Measurements from ENCODE around the gene UGT2A1. TPM values are rescaled to one million over a fixed set of nuclear protein-coding genes. Genes with fewer than 3 reads are reported as not detected.

The UGT2A1 gene
- total and polyA plus RNA-seq, 2 of the 8 experiments (the other 6 are each of a cell fraction or from before 2014, with no cell fraction given), result 0.19 TPM; not detected in 1

DNA sequence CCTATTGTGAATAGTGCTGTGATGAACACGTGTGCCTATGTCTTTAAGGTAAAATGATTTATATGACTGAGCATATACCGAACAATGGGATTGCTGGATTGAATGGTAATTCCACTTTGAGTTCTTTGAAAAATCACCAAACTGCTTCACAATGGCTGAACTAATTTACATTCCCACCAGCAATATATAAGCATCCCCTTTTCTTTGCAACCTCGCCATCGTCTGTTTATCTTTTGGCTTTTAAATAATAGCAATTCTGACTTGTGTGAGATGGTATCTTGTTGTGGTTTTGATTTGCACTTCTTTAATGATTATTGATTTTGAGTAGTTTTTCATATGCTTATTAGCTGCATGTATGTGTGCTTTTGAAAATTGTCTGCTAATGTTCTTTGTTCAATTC is 31.8 kb upstream of the UGT2A1 start:
- DNase-seq (ENCODE audit: low read depth in 1 of 2, low spot score in 2 of 2) (no peak), FAIRE-seq (no peak)
- H4K20me1 ChIP-seq (replicated peaks in 1 of 2; ENCODE audit: control insufficient read depth in 1 of 2, insufficient read depth in 2 of 2, low read length in 2 of 2), result no peaks in the 10 kb centered on the region
- H2BK12ac ChIP-seq (ENCODE audit: low read depth, low read length), result no peak overlapping the region
- no peak overlapping the region for H2BK20ac ChIP-seq (ENCODE audit: low read length)
- H3K27ac ChIP-seq (ENCODE audit: low read depth, low read length), result no peak overlapping the region
- no peaks in the 10 kb centered on the region for H3K36me3 ChIP-seq (ENCODE audit: control insufficient read depth in 2 of 4, insufficient read depth in 4 of 4, low read length in 3 of 4)
- no peaks in the 10 kb centered on the region for H3K23me2 ChIP-seq (ENCODE audit: low read depth, low read length)
- no peaks in the 10 kb centered on the region for H3K79me2 ChIP-seq (ENCODE audit: control insufficient read depth in 1 of 2, insufficient read depth in 2 of 2, low read length in 2 of 2)
- POLR2A ChIA-PET (ENCODE audit: partially characterized antibody), result no interaction called here
- H3K4me1 ChIP-seq (replicated peaks in 1 of 4; ENCODE audit: control insufficient read depth in 3 of 4, insufficient read depth in 4 of 4, low read length in 3 of 4), result no peaks in the 10 kb centered on the region
- no peak overlapping the region for H3K4me2 ChIP-seq (ENCODE audit: insufficient read depth in 1 of 2, low read depth in 2 of 2, low read length in 2 of 2)
- no peak overlapping the region for H3K18ac ChIP-seq (ENCODE audit: extremely low read depth, low read length)
- 68% methylated on average over 4 of the region's 4 CpGs; no CpG with 5 or more reads in 1 of the 2 experiments for WGBS, 2 experiments (ENCODE audit: extremely low coverage in 1 of 2, insufficient coverage in 1 of 2, insufficient read length in 1 of 2, insufficient replicate concordance in 2 of 2, low coverage in 1 of 2, low lambda C conversion rate in 2 of 2, missing lambda C conversion rate in 1 of 2)
- H3K9ac ChIP-seq (replicated peaks in 1 of 4; ENCODE audit: extremely low read depth in 1 of 4, low read depth in 3 of 4, low read length in 3 of 4), result no peak overlapping the region
- H2BK5ac ChIP-seq (ENCODE audit: low read depth, low read length), result no peak overlapping the region
- CTCF ChIA-PET (ENCODE audit: partially characterized antibody), result interaction anchor here (0.5 to 2.2 kb wide), 2 partner anchors 196 to 702 kb away, joined by 3 to 11 read pairs; no protein-coding TSS in a partner anchor
- no peaks in the 10 kb centered on the region for H3K9me3 ChIP-seq (ENCODE audit: insufficient read depth in 2 of 2, low read depth in 1 of 2, low read length in 1 of 2)
- H2AK5ac ChIP-seq (ENCODE audit: low read depth, low read length), result no peak overlapping the region
- H3K14ac ChIP-seq (ENCODE audit: insufficient read length), result no peak overlapping the region
- H4K8ac ChIP-seq (ENCODE audit: extremely low read depth, insufficient read depth, low read length), result no peak overlapping the region
- H2BK120ac ChIP-seq (replicated peaks; ENCODE audit: low read depth, low read length), result no peak overlapping the region
- TF ChIP-seq POLR2AphosphoS5 (IDR thresholded peaks at IDR 0.05; ENCODE audit: low read depth, low read length) (no peak), EP300 (IDR thresholded peaks at IDR 0.05; ENCODE audit: borderline replicate concordance in 1 of 2, low read depth in 2 of 2, low read length in 2 of 2) (no peak), TEAD4 (IDR thresholded peaks at IDR 0.05; ENCODE audit: low read depth, low read length) (no peak), GABPA (IDR thresholded peaks at IDR 0.05; ENCODE audit: borderline replicate concordance, insufficient read depth, low read length) (no peak), TAF1 (IDR thresholded peaks at IDR 0.05; ENCODE audit: low read depth, low read length) (no peak)
- TF ChIP-seq, protein P1, sequence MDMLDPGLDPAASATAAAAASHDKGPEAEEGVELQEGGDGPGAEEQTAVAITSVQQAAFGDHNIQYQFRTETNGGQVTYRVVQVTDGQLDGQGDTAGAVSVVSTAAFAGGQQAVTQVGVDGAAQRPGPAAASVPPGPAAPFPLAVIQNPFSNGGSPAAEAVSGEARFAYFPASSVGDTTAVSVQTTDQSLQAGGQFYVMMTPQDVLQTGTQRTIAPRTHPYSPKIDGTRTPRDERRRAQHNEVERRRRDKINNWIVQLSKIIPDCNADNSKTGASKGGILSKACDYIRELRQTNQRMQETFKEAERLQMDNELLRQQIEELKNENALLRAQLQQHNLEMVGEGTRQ (IDR thresholded peaks at IDR 0.05; ENCODE audit: low read length), result no peak
- no peak overlapping the region for H3K56ac ChIP-seq (replicated peaks; ENCODE audit: insufficient read length, low read depth, low read length)
- H2AFZ ChIP-seq (ENCODE audit: low read length), result no peak overlapping the region
- no peak overlapping the region for H3K4ac ChIP-seq (replicated peaks; ENCODE audit: insufficient read length, low read depth, low read length)
- no peak overlapping the region for H4K5ac ChIP-seq (ENCODE audit: insufficient read length, low read depth, low read length)
- no peak overlapping the region for H2BK15ac ChIP-seq (ENCODE audit: low read length)
- no peak overlapping the region for H3K23ac ChIP-seq (ENCODE audit: insufficient read length)
- H4K91ac ChIP-seq (replicated peaks; ENCODE audit: insufficient read length, low read length), result no peak overlapping the region
- no peaks in the 10 kb centered on the region for H3K27me3 ChIP-seq (replicated peaks in 1 of 4; ENCODE audit: control insufficient read depth in 3 of 4, extremely low read depth in 1 of 4, insufficient read depth in 3 of 4, low read length in 3 of 4)
- no peak overlapping the region for H3K4me3 ChIP-seq (ENCODE audit: extremely low read depth in 1 of 4, insufficient read depth in 2 of 4, low read depth in 3 of 4, low read length in 4 of 4)
- H3K79me1 ChIP-seq (ENCODE audit: low read depth, low read length), result no peaks in the 10 kb centered on the region

Measured in H1 (cell line).